ENCODE results near the gene MTUS2. TPM values are rescaled to one million over a fixed set of nuclear protein-coding genes. Genes with fewer than 3 reads are reported as not detected.

The MTUS2 gene
- polyA plus RNA-seq, 2 of the 4 experiments (the other 2 are of a cell fraction) = not detected

- CTCF ChIA-PET = no interaction called here
Measured at GRCh38 chr13:29129616-29130015, 309.5 kb downstream of the MTUS2 start.

GRCh38 chr13:29131159-29131558, 311.0 kb downstream of the MTUS2 start:
- no peak for FAIRE-seq
- no peak for DNase-seq (ENCODE audit: low read depth in 1 of 2, low spot score in 1 of 2)
- 0% methylated on average over 1 of the region's 1 CpG for WGBS (ENCODE audit: missing lambda C conversion rate)
- no peak for TF ChIP-seq FOSB (CRISPR knock-in tag; IDR thresholded peaks at IDR 0.05)
- TF ChIP-seq RNF2 (IDR thresholded peaks at IDR 0.05; ENCODE audit: borderline replicate concordance, low read depth) = no peak
- TF ChIP-seq CTCF (IDR thresholded peaks at IDR 0.05) = no peak
- no peak for TF ChIP-seq MAFK (IDR thresholded peaks at IDR 0.05; ENCODE audit: partially characterized antibody)
- no peak for TF ChIP-seq EHF (CRISPR knock-in tag; IDR thresholded peaks at IDR 0.05)
- TF ChIP-seq BCL3 (IDR thresholded peaks at IDR 0.05) = no peak
- no peak for TF ChIP-seq EP300 (IDR thresholded peaks at IDR 0.05)
- TF ChIP-seq ATOH8 (CRISPR knock-in tag; IDR thresholded peaks at IDR 0.05; ENCODE audit: low read depth) = no peak
- H3K4me2 ChIP-seq = no peak overlapping the region
- H3K9me3 ChIP-seq = no peaks in the 10 kb centered on the region
- ChIA-PET POLR2A (no interaction called here), CTCF (no interaction called here)
- no peak for ATAC-seq
- H3K27ac ChIP-seq = no peak overlapping the region
- no peaks in the 10 kb centered on the region for H3K4me1 ChIP-seq
- no peak overlapping the region for H3K4me3 ChIP-seq

More at GRCh38 chr13:29129616-29130015, 309.5 kb downstream of the MTUS2 start:
- DNase-seq (ENCODE audit: low read depth in 1 of 2, low spot score in 1 of 2) (no peak), FAIRE-seq (no peak), ATAC-seq (no peak)
- WGBS (ENCODE audit: missing lambda C conversion rate) = 0% methylated on average over 2 of the region's 2 CpGs
- TF ChIP-seq ATOH8 (CRISPR knock-in tag; IDR thresholded peaks at IDR 0.05; ENCODE audit: low read depth) = no peak
- TF ChIP-seq RNF2 (IDR thresholded peaks at IDR 0.05; ENCODE audit: borderline replicate concordance, low read depth) = no peak
- no peak overlapping the region for H3K4me2 ChIP-seq
- no peak overlapping the region for H3K4me3 ChIP-seq
- POLR2A ChIA-PET = no interaction called here
- H3K4me1 ChIP-seq = no peaks in the 10 kb centered on the region
- no peak overlapping the region for H3K27ac ChIP-seq
- no peaks in the 10 kb centered on the region for H3K9me3 ChIP-seq

GRCh38 chr13:29131881-29132668, 311.9 kb downstream of the MTUS2 start:
- ChIA-PET POLR2A (no interaction called here), CTCF (no interaction called here)
- Histone ChIP-seq H3K9me3 (no peaks in the 10 kb centered on the region), H3K4me2 (no peak overlapping the region), H3K27ac (no peak overlapping the region), H3K4me3 (no peak overlapping the region), H3K4me1 (no peaks in the 10 kb centered on the region)
- DNase-seq (ENCODE audit: low read depth in 1 of 2, low spot score in 1 of 2) = no peak
- no peak for ATAC-seq
- FAIRE-seq = no peak
- WGBS (ENCODE audit: missing lambda C conversion rate) = 2% methylated on average over 4 of the region's 4 CpGs
- TF ChIP-seq ELK1 (IDR thresholded peaks at IDR 0.05; ENCODE audit: low read depth, low read length) (no peak), HOXB13 (CRISPR knock-in tag; IDR thresholded peaks at IDR 0.05; ENCODE audit: low read depth) (no peak), CBX8 (IDR thresholded peaks at IDR 0.05) (no peak), HDAC2 (IDR thresholded peaks at IDR 0.05) (no peak), MAX (IDR thresholded peaks at IDR 0.05) (no peak), JUNB (IDR thresholded peaks at IDR 0.05) (no peak), FOSL2 (IDR thresholded peaks at IDR 0.05) (no peak), FOSL2 (CRISPR knock-in tag; IDR thresholded peaks at IDR 0.05) (no peak), TFCP2L1 (CRISPR knock-in tag; IDR thresholded peaks at IDR 0.05) (no peak), ZSCAN20 (CRISPR knock-in tag; IDR thresholded peaks at IDR 0.05) (no peak), POLR2AphosphoS2 (conservative IDR thresholded peaks at IDR 0.05; ENCODE audit: low read length) (no peak), HOXA7 (CRISPR knock-in tag; IDR thresholded peaks at IDR 0.05) (no peak), NPAS2 (CRISPR knock-in tag; IDR thresholded peaks at IDR 0.05; ENCODE audit: borderline replicate concordance) (no peak)
